HEK293 (cell line): ENCODE results near the gene ODAD4.

Experiments used
- GLIS1 ChIP-seq: fragments of 450-650 bp; formaldehyde crosslinking; IDR thresholded peaks from 2 replicates; pipeline ENCODE4 v1.5.1; 2016; ENCODE audit warnings: missing biosample characterization, missing genetic modification characterization
- GLIS2 ChIP-seq: fragments of 450-650 bp; formaldehyde crosslinking; IDR thresholded peaks from 2 replicates; pipeline ENCODE4 v1.5.1; 2016; ENCODE audit warnings: missing biosample characterization, missing genetic modification characterization
- HIC1 ChIP-seq: fragments of 450-650 bp; formaldehyde crosslinking; IDR thresholded peaks from 2 replicates; pipeline ENCODE4 v1.5.1; 2016; ENCODE audit warnings: missing biosample characterization, missing genetic modification characterization
- KLF16 ChIP-seq: fragments of 450-650 bp; formaldehyde crosslinking; IDR thresholded peaks from 2 replicates; pipeline ENCODE4 v1.5.1; 2017; ENCODE audit warnings: missing biosample characterization, missing genetic modification characterization
- KLF17 ChIP-seq: fragments of 450-650 bp; formaldehyde crosslinking; IDR thresholded peaks from 2 replicates; pipeline ENCODE4 v1.5.1; 2016; ENCODE audit warnings: missing biosample characterization, missing genetic modification characterization
- PATZ1 ChIP-seq: fragments of 450-650 bp; formaldehyde crosslinking; IDR thresholded peaks from 2 replicates; pipeline ENCODE4 v1.5.1; 2016; ENCODE audit warnings: missing biosample characterization, missing genetic modification characterization
- REPIN1 ChIP-seq: fragments of 450-650 bp; formaldehyde crosslinking; IDR thresholded peaks from 2 replicates; pipeline ENCODE4 v1.5.1; 2017; ENCODE audit warnings: missing biosample characterization, missing genetic modification characterization, low read depth
- SP2 ChIP-seq: fragments of 450-650 bp; formaldehyde crosslinking; IDR thresholded peaks from 2 replicates; pipeline ENCODE4 v1.5.1; 2016; ENCODE audit warnings: missing biosample characterization, missing genetic modification characterization
- SP3 ChIP-seq: fragments of 450-650 bp; formaldehyde crosslinking; IDR thresholded peaks from 2 replicates; pipeline ENCODE4 v1.5.1; 2016; ENCODE audit warnings: missing biosample characterization, missing genetic modification characterization
- ZBTB44 ChIP-seq: fragments of 450-650 bp; IDR thresholded peaks from 2 replicates; pipeline ENCODE4 v1.5.1; 2018; ENCODE audit warnings: missing biosample characterization, mild to moderate bottlenecking, missing genetic modification characterization
- ZBTB8A ChIP-seq: fragments of 450-650 bp; formaldehyde crosslinking; IDR thresholded peaks from 2 replicates; pipeline ENCODE4 v1.5.1; 2016; ENCODE audit warnings: missing biosample characterization, missing genetic modification characterization
- ZFHX2 ChIP-seq: fragments of 450-650 bp; formaldehyde crosslinking; conservative IDR thresholded peaks from 2 replicates; pipeline ENCODE4 v1.5.1; 2016; ENCODE audit warnings: missing biosample characterization, missing genetic modification characterization
- ZFP3 ChIP-seq: fragments of 450-650 bp; formaldehyde crosslinking; IDR thresholded peaks from 2 replicates; pipeline ENCODE4 v1.5.1; 2016; ENCODE audit warnings: low read depth, missing biosample characterization, missing genetic modification characterization
- ZFP69B ChIP-seq: fragments of 450-650 bp; formaldehyde crosslinking; IDR thresholded peaks from 2 replicates; pipeline ENCODE4 v1.5.1; 2016; ENCODE audit warnings: missing biosample characterization, missing genetic modification characterization
- ZNF155 ChIP-seq: fragments of 450-650 bp; formaldehyde crosslinking; IDR thresholded peaks from 2 replicates; pipeline ENCODE4 v1.5.1; 2016; ENCODE audit warnings: missing biosample characterization, missing genetic modification characterization
- ZNF223 ChIP-seq: fragments of 450-650 bp; formaldehyde crosslinking; IDR thresholded peaks from 2 replicates; pipeline ENCODE4 v1.5.1; 2016; ENCODE audit warnings: missing biosample characterization, missing genetic modification characterization
- ZNF398 ChIP-seq: fragments of 450-650 bp; formaldehyde crosslinking; IDR thresholded peaks from 2 replicates; pipeline ENCODE4 v1.5.1; 2017; ENCODE audit warnings: missing biosample characterization, missing genetic modification characterization
- ZNF449 ChIP-seq: fragments of 450-650 bp; formaldehyde crosslinking; IDR thresholded peaks from 2 replicates; pipeline ENCODE4 v1.5.1; 2017; ENCODE audit warnings: missing biosample characterization, mild to moderate bottlenecking, missing genetic modification characterization, moderate library complexity
- ZNF544 ChIP-seq: fragments of 450-650 bp; formaldehyde crosslinking; IDR thresholded peaks from 2 replicates; pipeline ENCODE4 v1.5.0; 2017; ENCODE audit warnings: missing biosample characterization, missing genetic modification characterization
- ZNF561 ChIP-seq: fragments of 450-650 bp; IDR thresholded peaks from 2 replicates; pipeline ENCODE4 v1.5.1; 2018; ENCODE audit warnings: missing biosample characterization, missing genetic modification characterization, borderline replicate concordance
- ZNF660 ChIP-seq: fragments of 450-650 bp; IDR thresholded peaks from 2 replicates; pipeline ENCODE4 v1.5.1; 2018; ENCODE audit warnings: missing biosample characterization, mild to moderate bottlenecking, missing genetic modification characterization
- ZNF664 ChIP-seq: fragments of 450-650 bp; formaldehyde crosslinking; IDR thresholded peaks from 2 replicates; pipeline ENCODE4 v1.5.1; 2016; ENCODE audit warnings: missing biosample characterization, missing genetic modification characterization
- ZNF776 ChIP-seq: fragments of 450-650 bp; formaldehyde crosslinking; IDR thresholded peaks from 2 replicates; pipeline ENCODE4 v1.5.0; 2017; ENCODE audit warnings: missing biosample characterization, missing genetic modification characterization, borderline replicate concordance
- ZNF843 ChIP-seq: fragments of 450-650 bp; formaldehyde crosslinking; IDR thresholded peaks from 2 replicates; pipeline ENCODE4 v1.5.1; 2016; ENCODE audit warnings: missing biosample characterization, missing genetic modification characterization
- ZSCAN30 ChIP-seq: fragments of 450-650 bp; IDR thresholded peaks from 2 replicates; pipeline ENCODE4 v1.5.1; 2018; ENCODE audit warnings: missing biosample characterization, mild to moderate bottlenecking, missing genetic modification characterization, moderate library complexity

ODAD4 gene

GRCh38 chr17:41966463-41967140 is 36.2 kb downstream of the ODAD4 start, which contains the start of gene CNP (continued):
- TF ChIP-seq ZNF398 (tag by site-specific recombination), result 0 out of 2 replicates have a peak, but pooled peaks have one; percentile 30
- TF ChIP-seq ZFHX2 (tag by site-specific recombination), result peak; percentile 90
- TF ChIP-seq ZNF449 (tag by site-specific recombination), result 0 out of 2 replicates have a peak, but pooled peaks have one; percentile 17
- TF ChIP-seq GLIS2 (tag by site-specific recombination), result peak; percentile 79
- TF ChIP-seq SP2, result peak; percentile 65
- peak; percentile 49; the same call in 1 of the 2 replicates for TF ChIP-seq KLF16 (tag by site-specific recombination)
- no peak for TF ChIP-seq ZNF223 (tag by site-specific recombination)
- no peak for TF ChIP-seq ZNF664 (tag by site-specific recombination)
- peak; percentile 92 for TF ChIP-seq ZSCAN30 (tag by site-specific recombination)
- TF ChIP-seq PATZ1 (tag by site-specific recombination), result peak; percentile 66
- TF ChIP-seq ZNF843 (tag by site-specific recombination), result no peak
- peak; percentile 18; the same call in 1 of the 2 replicates for TF ChIP-seq GLIS1 (tag by site-specific recombination)
- TF ChIP-seq ZNF561 (tag by site-specific recombination), result peak; percentile 61; the same call in 1 of the 2 replicates
- 0 out of 2 replicates have a peak, but pooled peaks have one; percentile 32 for TF ChIP-seq REPIN1
- peak; percentile 40; the same call in 1 of the 2 replicates for TF ChIP-seq ZBTB8A (tag by site-specific recombination)
- peak; percentile 75 for TF ChIP-seq SP3 (tag by site-specific recombination)
- no peak for TF ChIP-seq ZNF544 (tag by site-specific recombination)
- no peak for TF ChIP-seq ZNF776 (tag by site-specific recombination)
- TF ChIP-seq ZFP3 (tag by site-specific recombination), result no peak
- TF ChIP-seq ZNF660, result peak; percentile 66; the same call in 1 of the 2 replicates
- 0 out of 2 replicates have a peak, but pooled peaks have one; percentile 58 for TF ChIP-seq HIC1 (tag by site-specific recombination)
- TF ChIP-seq ZNF155 (tag by site-specific recombination), result no peak
- 0 out of 2 replicates have a peak, but pooled peaks have one; percentile 7 for TF ChIP-seq ZBTB44 (tag by site-specific recombination)
- TF ChIP-seq ZFP69B, result 0 out of 2 replicates have a peak, but pooled peaks have one; percentile 32
- 0 out of 2 replicates have a peak, but pooled peaks have one; percentile 48 for TF ChIP-seq KLF17 (tag by site-specific recombination)
